K562 (cell line): ENCODE data around the gene COQ7. TPM values are rescaled to one million over a fixed set of nuclear protein-coding genes. Genes with fewer than 3 reads are reported as not detected.

ENCODE experiments used
- CEBPB ChIP-seq: fragments of 450-650 bp; IDR thresholded peaks from 2 replicates; pipeline ENCODE4 v1.6.1; 2016; ENCODE audit warnings: missing genetic modification characterization, missing compliant biosample characterization
- CEBPG ChIP-seq, 3 experiments: fragments of 200-800 bp in 1 of 3; sonication (Bioruptor generic) in 1 of 3; sonication (generic) in 1 of 3; formaldehyde crosslinking in 1 of 3; IDR thresholded peaks in 2 of 3; conservative IDR thresholded peaks in 1 of 3; 2 replicates each; pipeline versions ENCODE4 v1.6.1 to v1.8.0; 2016 to 2022; ENCODE audit warnings: missing compliant biosample characterization in 2 of 3, missing genetic modification characterization in 2 of 3, mild to moderate bottlenecking in 1 of 3, missing genetic modification reagents in 1 of 3
- ESRRA ChIP-seq: fragments of 450-650 bp; IDR thresholded peaks from 2 replicates; pipeline ENCODE4 v1.6.1; 2014; ENCODE audit warnings: low read depth, mild to moderate bottlenecking, moderate library complexity, borderline replicate concordance
- HDAC3 ChIP-seq: fragments of 450-650 bp; IDR thresholded peaks from 2 replicates; pipeline ENCODE4 v1.6.1; 2018; ENCODE audit warnings: borderline replicate concordance, mild to moderate bottlenecking, moderate library complexity; ENCODE audit not compliant: partially characterized antibody
- MAFG ChIP-seq: fragments of 450-650 bp; conservative IDR thresholded peaks from 2 replicates; pipeline ENCODE4 v1.6.1; 2016; ENCODE audit warnings: missing genetic modification characterization, missing compliant biosample characterization
- SAFB2 ChIP-seq: fragments of 200-400 bp; formaldehyde crosslinking; IDR thresholded peaks from 2 replicates; pipeline ENCODE4 v1.6.1; 2018; ENCODE audit warnings: borderline replicate concordance, low read length, low read depth, moderate library complexity; ENCODE audit not compliant: severe bottlenecking
- SMAD1 ChIP-seq: fragments of 150-350 bp; IDR thresholded peaks from 2 replicates; pipeline ENCODE4 v1.6.1; 2014; ENCODE audit warnings: low read length, low read depth; ENCODE audit not compliant: partially characterized antibody
- SMARCE1 ChIP-seq: fragments of 450-650 bp; IDR thresholded peaks from 2 replicates; pipeline ENCODE4 v1.7.1; 2016; ENCODE audit warnings: mild to moderate bottlenecking
- TCF7 ChIP-seq: sonication (generic); IDR thresholded peaks from 2 replicates; pipeline ENCODE4 v1.6.1; 2016; ENCODE audit warnings: antibody characterized with exemption, borderline replicate concordance
- YY1 ChIP-seq, 3 experiments: IDR thresholded peaks; 2 replicates each; pipeline ENCODE4 v1.6.1; 2011; ENCODE audit warnings: low read length in 2 of 3, mild to moderate bottlenecking in 2 of 3, moderate library complexity in 2 of 3, borderline replicate concordance in 1 of 3, control low read depth in 1 of 3, low read depth in 1 of 3; ENCODE audit not compliant: insufficient read depth in 3 of 3, insufficient replicate concordance in 2 of 3, control insufficient read depth in 1 of 3, insufficient read length in 1 of 3; ENCODE audit errors: extremely low read depth in 1 of 3
- ZNF121 ChIP-seq: sonication (generic); formaldehyde crosslinking; conservative IDR thresholded peaks from 2 replicates; pipeline ENCODE4 v1.8.0; 2022; ENCODE audit warnings: missing genetic modification reagents
- ZNF212 ChIP-seq: fragments of 450-650 bp; formaldehyde crosslinking; IDR thresholded peaks from 2 replicates; pipeline ENCODE4 v1.4.0; 2020; ENCODE audit warnings: mild to moderate bottlenecking
- ZNF282 ChIP-seq: sonication (generic); formaldehyde crosslinking; IDR thresholded peaks from 2 replicates; pipeline ENCODE4 v1.8.1; 2023; ENCODE audit warnings: missing genetic modification reagents
- ZNF384 ChIP-seq: IDR thresholded peaks from 2 replicates; pipeline ENCODE4 v1.6.1; 2012; ENCODE audit warnings: low read depth, low read length, improper control_type of control experiment
- polyA plus RNA-seq, 8 experiments: library from polyadenylated mRNA; depleted of rRNA in 4 of 8; stranded (reverse) in 5 of 8; unstranded in 3 of 8; fragments of >200 nt; fragmentation: Nextera tagmentation in 2 of 8; fragmentation: Illumina TruSeq in 1 of 8; extraction: Ambion mirVana in 2 of 8; extraction: Trizol in 1 of 8; gene quantifications; 2 replicates each; pipeline versions ENCODE4 v1.2.1 to v1.2.3, GENCODE V29; 2011 to 2014; ENCODE audit warnings: inconsistent platforms in 1 of 8, missing spikeins in 1 of 8
- total RNA-seq, 7 experiments: library from RNA; depleted of rRNA in 6 of 7; stranded (reverse); fragments of >200 nt in 6 of 7; fragmentation: Illumina TruSeq in 2 of 7; extraction: Trizol in 2 of 7; gene quantifications; 2 replicates each; pipeline versions ENCODE4 v1.2.1 to v1.2.3, GENCODE V29; 2011 to 2021; ENCODE audit warnings: low replicate concordance in 1 of 7
- TF ChIP-seq, protein P1 (sequence below): fragments of 450-650 bp; IDR thresholded peaks from 2 replicates; pipeline ENCODE4 v1.6.1; 2017; ENCODE audit warnings: antibody characterized with exemption, mild to moderate bottlenecking
- TF ChIP-seq, protein P2 (sequence below), 2 experiments: fragments of 450-650 bp; IDR thresholded peaks; 2 replicates each; pipeline ENCODE4 v1.6.1; 2016
- TF ChIP-seq, protein P3 (sequence below), 2 experiments: fragments of 450-650 bp in 1 of 2; sonication (generic) in 1 of 2; formaldehyde crosslinking in 1 of 2; IDR thresholded peaks in 1 of 2; conservative IDR thresholded peaks in 1 of 2; 2 replicates each; pipeline versions ENCODE4 v1.6.1 to v1.8.1; 2016 to 2023; ENCODE audit warnings: mild to moderate bottlenecking in 2 of 2, moderate library complexity in 2 of 2, inconsistent platforms in 1 of 2, missing genetic modification reagents in 1 of 2
- TF ChIP-seq, protein P4 (sequence below): IDR thresholded peaks from 2 replicates; pipeline ENCODE4 v1.6.1; 2016; ENCODE audit warnings: missing genetic modification characterization, missing compliant biosample characterization

COQ7 gene
- total and polyA plus RNA-seq, 9 of the 15 experiments (the other 6 are each of a cell fraction or from before 2014, with no cell fraction given), result 2.3 to 26.1 (median 15.2) TPM

DNA sequence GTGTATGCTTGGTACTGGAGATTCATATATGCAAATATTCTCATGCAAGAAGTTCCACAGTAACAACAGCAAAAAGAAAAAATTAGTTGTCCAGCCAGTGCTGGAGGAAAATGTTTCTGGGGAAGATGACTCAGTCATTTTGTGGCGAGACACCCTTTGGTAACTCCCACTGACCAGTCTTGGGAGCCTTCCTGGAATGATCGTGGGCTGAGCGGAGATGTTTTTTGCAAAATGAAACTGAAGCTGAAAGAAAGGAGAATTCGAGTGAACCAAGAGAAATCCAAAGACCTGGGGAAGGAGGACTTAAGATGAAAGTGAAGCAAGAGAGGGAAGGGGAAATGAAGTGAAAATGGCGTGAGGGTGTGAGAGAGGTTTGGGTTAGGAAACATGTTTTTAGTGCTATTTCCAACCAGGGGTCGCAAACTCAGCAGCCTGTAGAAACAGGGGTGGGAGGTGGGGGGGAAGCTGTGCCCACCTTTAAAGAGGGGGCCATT is 51.6 kb downstream of the COQ7 start (continued):
- TF ChIP-seq, protein P1, sequence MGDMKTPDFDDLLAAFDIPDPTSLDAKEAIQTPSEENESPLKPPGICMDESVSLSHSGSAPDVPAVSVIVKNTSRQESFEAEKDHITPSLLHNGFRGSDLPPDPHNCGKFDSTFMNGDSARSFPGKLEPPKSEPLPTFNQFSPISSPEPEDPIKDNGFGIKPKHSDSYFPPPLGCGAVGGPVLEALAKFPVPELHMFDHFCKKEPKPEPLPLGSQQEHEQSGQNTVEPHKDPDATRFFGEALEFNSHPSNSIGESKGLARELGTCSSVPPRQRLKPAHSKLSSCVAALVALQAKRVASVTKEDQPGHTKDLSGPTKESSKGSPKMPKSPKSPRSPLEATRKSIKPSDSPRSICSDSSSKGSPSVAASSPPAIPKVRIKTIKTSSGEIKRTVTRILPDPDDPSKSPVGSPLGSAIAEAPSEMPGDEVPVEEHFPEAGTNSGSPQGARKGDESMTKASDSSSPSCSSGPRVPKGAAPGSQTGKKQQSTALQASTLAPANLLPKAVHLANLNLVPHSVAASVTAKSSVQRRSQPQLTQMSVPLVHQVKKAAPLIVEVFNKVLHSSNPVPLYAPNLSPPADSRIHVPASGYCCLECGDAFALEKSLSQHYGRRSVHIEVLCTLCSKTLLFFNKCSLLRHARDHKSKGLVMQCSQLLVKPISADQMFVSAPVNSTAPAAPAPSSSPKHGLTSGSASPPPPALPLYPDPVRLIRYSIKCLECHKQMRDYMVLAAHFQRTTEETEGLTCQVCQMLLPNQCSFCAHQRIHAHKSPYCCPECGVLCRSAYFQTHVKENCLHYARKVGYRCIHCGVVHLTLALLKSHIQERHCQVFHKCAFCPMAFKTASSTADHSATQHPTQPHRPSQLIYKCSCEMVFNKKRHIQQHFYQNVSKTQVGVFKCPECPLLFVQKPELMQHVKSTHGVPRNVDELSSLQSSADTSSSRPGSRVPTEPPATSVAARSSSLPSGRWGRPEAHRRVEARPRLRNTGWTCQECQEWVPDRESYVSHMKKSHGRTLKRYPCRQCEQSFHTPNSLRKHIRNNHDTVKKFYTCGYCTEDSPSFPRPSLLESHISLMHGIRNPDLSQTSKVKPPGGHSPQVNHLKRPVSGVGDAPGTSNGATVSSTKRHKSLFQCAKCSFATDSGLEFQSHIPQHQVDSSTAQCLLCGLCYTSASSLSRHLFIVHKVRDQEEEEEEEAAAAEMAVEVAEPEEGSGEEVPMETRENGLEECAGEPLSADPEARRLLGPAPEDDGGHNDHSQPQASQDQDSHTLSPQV, result peak; percentile 51; the same call in 1 of the 2 replicates
- no peak for TF ChIP-seq SMAD1
- peak; percentile 58 for TF ChIP-seq ZNF384
- peak; percentile 92 for TF ChIP-seq MAFG (tag)
- peak; percentile 17; the same call in 1 of the 2 replicates for TF ChIP-seq CEBPB (tag)
- no peak for TF ChIP-seq ZNF282 (CRISPR knock-in tag)
- TF ChIP-seq, protein P2, sequence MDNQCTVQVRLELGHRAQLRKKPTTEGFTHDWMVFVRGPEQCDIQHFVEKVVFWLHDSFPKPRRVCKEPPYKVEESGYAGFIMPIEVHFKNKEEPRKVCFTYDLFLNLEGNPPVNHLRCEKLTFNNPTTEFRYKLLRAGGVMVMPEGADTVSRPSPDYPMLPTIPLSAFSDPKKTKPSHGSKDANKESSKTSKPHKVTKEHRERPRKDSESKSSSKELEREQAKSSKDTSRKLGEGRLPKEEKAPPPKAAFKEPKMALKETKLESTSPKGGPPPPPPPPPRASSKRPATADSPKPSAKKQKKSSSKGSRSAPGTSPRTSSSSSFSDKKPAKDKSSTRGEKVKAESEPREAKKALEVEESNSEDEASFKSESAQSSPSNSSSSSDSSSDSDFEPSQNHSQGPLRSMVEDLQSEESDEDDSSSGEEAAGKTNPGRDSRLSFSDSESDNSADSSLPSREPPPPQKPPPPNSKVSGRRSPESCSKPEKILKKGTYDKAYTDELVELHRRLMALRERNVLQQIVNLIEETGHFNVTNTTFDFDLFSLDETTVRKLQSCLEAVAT (IDR thresholded peaks at IDR 0.05), result peak; percentile 60 to 90; a peak in 3 of 4 replicates
- peak; percentile 56 for TF ChIP-seq HDAC3
- peak in 1 of 3 experiments; percentile 58 for TF ChIP-seq YY1 (IDR thresholded peaks at IDR 0.05; ENCODE audit: borderline replicate concordance in 1 of 3, control insufficient read depth in 1 of 3, extremely low read depth in 1 of 3, insufficient read depth in 3 of 3, insufficient read length in 1 of 3, insufficient replicate concordance in 2 of 3, low read depth in 1 of 3, low read length in 2 of 3)
- no peak for TF ChIP-seq SAFB2
- TF ChIP-seq CEBPG (CRISPR knock-in tag; IDR thresholded peaks at IDR 0.05), result no peak
- peak in 1 of 2 experiments; percentile 52; a peak in 1 of 4 replicates for TF ChIP-seq CEBPG (tag; conservative IDR thresholded peaks at IDR 0.05 in 1 of 2, IDR thresholded peaks at IDR 0.05 in 1 of 2)
- TF ChIP-seq TCF7, result no peak
- no peak for TF ChIP-seq ZNF212
- no peak for TF ChIP-seq ZNF121
- peak; percentile 85 for TF ChIP-seq SMARCE1
- peak; percentile 37; the same call in 1 of the 2 replicates for TF ChIP-seq ESRRA
- TF ChIP-seq, protein P3, sequence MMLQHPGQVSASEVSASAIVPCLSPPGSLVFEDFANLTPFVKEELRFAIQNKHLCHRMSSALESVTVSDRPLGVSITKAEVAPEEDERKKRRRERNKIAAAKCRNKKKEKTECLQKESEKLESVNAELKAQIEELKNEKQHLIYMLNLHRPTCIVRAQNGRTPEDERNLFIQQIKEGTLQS (IDR thresholded peaks at IDR 0.05), result peak; percentile 77
- TF ChIP-seq, protein P3 (CRISPR knock-in tag; conservative IDR thresholded peaks at IDR 0.05), result 0 out of 2 replicates have a peak, but pooled peaks have one; percentile 22
- TF ChIP-seq, protein P4, sequence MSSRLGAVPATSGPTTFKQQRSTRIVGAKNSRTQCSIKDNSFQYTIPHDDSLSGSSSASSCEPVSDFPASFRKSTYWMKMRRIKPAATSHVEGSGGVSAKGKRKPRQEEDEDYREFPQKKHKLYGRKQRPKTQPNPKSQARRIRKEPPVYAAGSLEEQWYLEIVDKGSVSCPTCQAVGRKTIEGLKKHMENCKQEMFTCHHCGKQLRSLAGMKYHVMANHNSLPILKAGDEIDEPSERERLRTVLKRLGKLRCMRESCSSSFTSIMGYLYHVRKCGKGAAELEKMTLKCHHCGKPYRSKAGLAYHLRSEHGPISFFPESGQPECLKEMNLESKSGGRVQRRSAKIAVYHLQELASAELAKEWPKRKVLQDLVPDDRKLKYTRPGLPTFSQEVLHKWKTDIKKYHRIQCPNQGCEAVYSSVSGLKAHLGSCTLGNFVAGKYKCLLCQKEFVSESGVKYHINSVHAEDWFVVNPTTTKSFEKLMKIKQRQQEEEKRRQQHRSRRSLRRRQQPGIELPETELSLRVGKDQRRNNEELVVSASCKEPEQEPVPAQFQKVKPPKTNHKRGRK, result peak; percentile 37
